ENCODE results near the gene ITPR2. TPM values are rescaled to one million over a fixed set of nuclear protein-coding genes. Genes with fewer than 3 reads are reported as not detected.

The ITPR2 gene
- total and polyA plus RNA-seq, 12 donors = 5.1 to 144 (median 66.4) TPM

GRCh38 chr12:26705851-26706250 is 127.1 kb downstream of the ITPR2 start:
- Histone ChIP-seq H3K36me3 (replicated peaks in 1 of 2) (no peaks in the 10 kb centered on the region), H3K9me3 (replicated peaks in 1 of 3) (no peaks in the 10 kb centered on the region), H3K4me3 (no peak overlapping the region), H3K27me3 (no peaks in the 10 kb centered on the region), H3K27ac (no peak overlapping the region), H3K4me1 (replicated peaks in 1 of 2) (peaks cover 0 to 16% of the 10 kb centered on the region in 2 donors)
- TF ChIP-seq POLR2A (IDR thresholded peaks at IDR 0.05) (no peak), CTCF (IDR thresholded peaks at IDR 0.05) (no peak)
- intact Hi-C loops (cut with DNase I) = loop anchor here in 1 of 2 donors (10.0 kb wide), 1 partner anchor 51 kb away; no protein-coding TSS in a partner anchor
- no peak for DNase-seq
- 85 to 98% (median 90%) methylated on average over 2 of the region's 2 CpGs for WGBS, 4 donors

GRCh38 chr12:26704684-26705460 is 128.1 kb downstream of the ITPR2 start:
- Histone ChIP-seq H3K9me3 (replicated peaks in 1 of 3) (no peaks in the 10 kb centered on the region), H3K36me3 (replicated peaks in 1 of 2) (no peaks in the 10 kb centered on the region), H3K4me1 (replicated peaks in 1 of 2) (peaks cover 0 to 16% of the 10 kb centered on the region in 2 donors), H3K4me3 (no peak overlapping the region), H3K27me3 (no peaks in the 10 kb centered on the region), H3K27ac (peak overlapping the region in 1 of 5 donors; percentile 4)
- intact Hi-C loops (cut with DNase I) = loop anchor here in 1 of 2 donors (5.0 to 10.0 kb wide), 2 partner anchors 50 to 608 kb away; no protein-coding TSS in a partner anchor
- TF ChIP-seq CTCF (IDR thresholded peaks at IDR 0.05) = no peak
- TF ChIP-seq POLR2A (IDR thresholded peaks at IDR 0.05) = no peak
- peak in 4 of 7 donors; percentile 18 to 23 (median 22) for DNase-seq
- WGBS, 4 donors = 23 to 58% (median 38%) methylated on average over 2 of the region's 2 CpGs

- TF ChIP-seq POLR2A (IDR thresholded peaks at IDR 0.05) (no peak), CTCF (IDR thresholded peaks at IDR 0.05) (no peak)
Measured at GRCh38 chr12:26704214-26704613, 128.8 kb downstream of the ITPR2 start.

GRCh38 chr12:26702741-26703140 is 130.3 kb downstream of the ITPR2 start:
- intact Hi-C loops (cut with DNase I) = loop anchor here in 1 of 2 donors (5.0 to 10.0 kb wide), 2 partner anchors 48 to 605 kb away; no protein-coding TSS in a partner anchor
- 93 to 95% (median 94%) methylated on average over 4 of the region's 4 CpGs for WGBS, 4 donors

More at GRCh38 chr12:26704214-26704613, 128.8 kb downstream of the ITPR2 start:
- no peaks in the 10 kb centered on the region for H3K36me3 ChIP-seq (replicated peaks in 1 of 2)
- H3K9me3 ChIP-seq (replicated peaks in 1 of 3) = no peaks in the 10 kb centered on the region
- H3K4me3 ChIP-seq = no peak overlapping the region
- H3K4me1 ChIP-seq (replicated peaks in 1 of 2) = peaks cover 0 to 16% of the 10 kb centered on the region in 2 donors
- H3K27me3 ChIP-seq = no peaks in the 10 kb centered on the region
- 36 to 50% (median 46%) methylated on average over 1 of the region's 1 CpG for WGBS, 4 donors
- intact Hi-C loops (cut with DNase I) = loop anchor here in 1 of 2 donors (5.0 to 10.0 kb wide), 2 partner anchors 49 to 607 kb away; no protein-coding TSS in a partner anchor
- DNase-seq = no peak
- no peak overlapping the region for H3K27ac ChIP-seq

More at GRCh38 chr12:26702741-26703140, 130.3 kb downstream of the ITPR2 start:
- no peak overlapping the region for H3K4me3 ChIP-seq
- no peak overlapping the region for H3K27ac ChIP-seq
- peaks cover 0 to 16% of the 10 kb centered on the region in 2 donors for H3K4me1 ChIP-seq (replicated peaks in 1 of 2)
- H3K36me3 ChIP-seq (replicated peaks in 1 of 2) = no peaks in the 10 kb centered on the region
- no peaks in the 10 kb centered on the region for H3K27me3 ChIP-seq
- no peak for TF ChIP-seq POLR2A (IDR thresholded peaks at IDR 0.05)
- no peak for TF ChIP-seq CTCF (IDR thresholded peaks at IDR 0.05)
- no peaks in the 10 kb centered on the region for H3K9me3 ChIP-seq (replicated peaks in 1 of 3)
- no peak for DNase-seq

Measured in adrenal gland (tissue), 12 donors.